ENCODE data around the gene PAK1. TPM values are rescaled to one million over a fixed set of nuclear protein-coding genes. Genes with fewer than 3 reads are reported as not detected.

PAK1 gene
- total and polyA plus RNA-seq, 2 of the 4 experiments (the other 2 are of a cell fraction): 34.3 to 60.6 TPM

DNA sequence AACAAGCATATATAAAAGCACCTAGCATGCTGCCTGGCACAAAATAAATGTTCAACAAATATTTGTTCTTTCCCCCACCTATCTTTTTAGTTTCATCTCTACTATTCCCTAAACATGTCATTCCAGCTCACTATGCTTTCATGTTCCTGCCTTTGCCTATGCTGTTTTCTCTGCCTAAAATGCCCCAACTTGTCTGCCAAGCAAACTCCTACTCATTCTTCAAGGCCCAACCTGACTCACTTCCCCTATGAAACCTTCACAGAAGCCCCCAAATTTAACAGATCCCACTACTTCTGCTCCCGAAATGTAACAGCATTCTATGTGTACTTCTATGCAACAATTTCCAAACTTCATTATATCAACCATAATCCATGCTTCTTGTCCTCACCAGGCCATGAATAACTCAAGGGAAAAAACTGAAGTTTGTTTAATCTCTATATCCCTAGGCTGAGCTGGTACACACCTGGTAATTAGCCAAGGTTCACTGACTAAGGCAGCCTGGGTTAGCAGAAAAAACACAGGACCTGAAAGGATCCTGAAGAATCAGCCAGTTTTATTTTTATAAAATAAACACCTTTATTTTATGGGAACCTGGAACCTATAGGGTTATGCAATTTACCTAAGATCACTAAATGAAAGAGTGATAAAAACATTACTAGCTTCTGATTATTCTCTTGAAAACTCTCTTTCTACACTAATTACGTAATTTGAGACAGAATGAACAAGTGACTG lies 72.2 kb downstream of the PAK1 start:
- no peak overlapping the region for H2AK9ac ChIP-seq (replicated peaks; ENCODE audit: low read depth, low read length, poor library complexity)
- H4K5ac ChIP-seq (ENCODE audit: low read depth, low read length): no peak overlapping the region
- no peak overlapping the region for H3K56ac ChIP-seq (ENCODE audit: extremely low read depth, insufficient read depth, low read length)
- in situ Hi-C loops (cut with MboI; ENCODE audit: low sequenced_read_pairs): no loop called here
- WGBS, 2 experiments (ENCODE audit: extremely low coverage in 2 of 2, insufficient read length in 1 of 2): 100% methylated on average over 1 of the region's 2 CpGs; no CpG with 5 or more reads in 1 of the 2 experiments
- no peak overlapping the region for H4K91ac ChIP-seq (ENCODE audit: insufficient read depth, low read depth, low read length)
- H3K27me3 ChIP-seq (ENCODE audit: control insufficient read depth, insufficient read depth, low read length): no peaks in the 10 kb centered on the region
- H3K27ac ChIP-seq (ENCODE audit: insufficient read depth, low read length): no peak overlapping the region
- intact Hi-C loops (cut with micrococcal nuclease): no loop called here
- BruUV-seq (replicated peaks): no TSS peak
- H3K4me2 ChIP-seq (ENCODE audit: low read depth, low read length): no peak overlapping the region
- no peaks in the 10 kb centered on the region for H3K36me3 ChIP-seq (ENCODE audit: control insufficient read depth, insufficient read depth, low read length)
- peaks cover 41 to 64% of the 10 kb centered on the region in 2 experiments; a peak in 3 of 4 replicates for H3K79me1 ChIP-seq (ENCODE audit: low read depth in 1 of 2, low read length in 2 of 2)
- peaks cover 4% of the 10 kb centered on the region; the same call in 1 of the 2 replicates for H3K9me1 ChIP-seq (ENCODE audit: insufficient read depth, low read length)
- no peak overlapping the region for H4K8ac ChIP-seq (ENCODE audit: low read depth in 2 of 2, low read length in 2 of 2)
- H3K9me3 ChIP-seq (ENCODE audit: control insufficient read depth, insufficient read depth, low read length): no peaks in the 10 kb centered on the region
- ATAC-seq (ENCODE audit: low read depth) (no peak), DNase-seq (no peak)
- H2BK5ac ChIP-seq (ENCODE audit: low read depth, low read length, poor library complexity, severe bottlenecking): no peak overlapping the region
- H3K18ac ChIP-seq (ENCODE audit: low read depth, low read length): no peak overlapping the region
- H2BK120ac ChIP-seq (ENCODE audit: low read depth, low read length): no peak overlapping the region
- no peak overlapping the region for H2AK5ac ChIP-seq (ENCODE audit: low read depth, low read length)
- H2AFZ ChIP-seq (replicated peaks; ENCODE audit: low read length, poor library complexity): no peak overlapping the region
- H3K4me1 ChIP-seq (ENCODE audit: control insufficient read depth, insufficient read depth, low read length): no peaks in the 10 kb centered on the region
- H4K20me1 ChIP-seq (ENCODE audit: insufficient read depth, low read length): peaks cover 3% of the 10 kb centered on the region; the same call in 1 of the 2 replicates
- no peak overlapping the region for H3K4ac ChIP-seq (ENCODE audit: low read depth, low read length)
- no peak overlapping the region for H3K14ac ChIP-seq (replicated peaks; ENCODE audit: low read depth, low read length)
- ChIA-PET CTCF (interaction anchor here (0.7 kb wide), 1 partner anchor 18 kb away, joined by 3 read pairs; no protein-coding TSS in a partner anchor), POLR2A (ENCODE audit: unreplicated experiment) (no interaction called here)
- dilution Hi-C loops (cut with HindIII; ENCODE audit: low sequenced_read_pairs, unreplicated experiment): no loop called here
- H3K9ac ChIP-seq (ENCODE audit: low read depth, low read length): no peak overlapping the region
- H3K4me3 ChIP-seq (ENCODE audit: insufficient read depth, low read depth, low read length): no peak overlapping the region
- H3K23ac ChIP-seq (ENCODE audit: low read depth, low read length): no peak overlapping the region
- H2BK20ac ChIP-seq (ENCODE audit: low read depth, low read length): no peak overlapping the region
- no peak overlapping the region for H2BK15ac ChIP-seq (ENCODE audit: low read depth, low read length)
- no peak for TF ChIP-seq RFX5 (IDR thresholded peaks at IDR 0.05; ENCODE audit: low read depth, low read length)
- TF ChIP-seq RAD21 (IDR thresholded peaks at IDR 0.05; ENCODE audit: low read length): no peak
- TF ChIP-seq, protein P1, sequence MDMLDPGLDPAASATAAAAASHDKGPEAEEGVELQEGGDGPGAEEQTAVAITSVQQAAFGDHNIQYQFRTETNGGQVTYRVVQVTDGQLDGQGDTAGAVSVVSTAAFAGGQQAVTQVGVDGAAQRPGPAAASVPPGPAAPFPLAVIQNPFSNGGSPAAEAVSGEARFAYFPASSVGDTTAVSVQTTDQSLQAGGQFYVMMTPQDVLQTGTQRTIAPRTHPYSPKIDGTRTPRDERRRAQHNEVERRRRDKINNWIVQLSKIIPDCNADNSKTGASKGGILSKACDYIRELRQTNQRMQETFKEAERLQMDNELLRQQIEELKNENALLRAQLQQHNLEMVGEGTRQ (IDR thresholded peaks at IDR 0.05; ENCODE audit: low read depth, low read length): no peak
- TF ChIP-seq, protein P2, sequence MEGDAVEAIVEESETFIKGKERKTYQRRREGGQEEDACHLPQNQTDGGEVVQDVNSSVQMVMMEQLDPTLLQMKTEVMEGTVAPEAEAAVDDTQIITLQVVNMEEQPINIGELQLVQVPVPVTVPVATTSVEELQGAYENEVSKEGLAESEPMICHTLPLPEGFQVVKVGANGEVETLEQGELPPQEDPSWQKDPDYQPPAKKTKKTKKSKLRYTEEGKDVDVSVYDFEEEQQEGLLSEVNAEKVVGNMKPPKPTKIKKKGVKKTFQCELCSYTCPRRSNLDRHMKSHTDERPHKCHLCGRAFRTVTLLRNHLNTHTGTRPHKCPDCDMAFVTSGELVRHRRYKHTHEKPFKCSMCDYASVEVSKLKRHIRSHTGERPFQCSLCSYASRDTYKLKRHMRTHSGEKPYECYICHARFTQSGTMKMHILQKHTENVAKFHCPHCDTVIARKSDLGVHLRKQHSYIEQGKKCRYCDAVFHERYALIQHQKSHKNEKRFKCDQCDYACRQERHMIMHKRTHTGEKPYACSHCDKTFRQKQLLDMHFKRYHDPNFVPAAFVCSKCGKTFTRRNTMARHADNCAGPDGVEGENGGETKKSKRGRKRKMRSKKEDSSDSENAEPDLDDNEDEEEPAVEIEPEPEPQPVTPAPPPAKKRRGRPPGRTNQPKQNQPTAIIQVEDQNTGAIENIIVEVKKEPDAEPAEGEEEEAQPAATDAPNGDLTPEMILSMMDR (conservative IDR thresholded peaks at IDR 0.05; ENCODE audit: low read depth, low read length): no peak
- no peak for TF ChIP-seq SMC3 (IDR thresholded peaks at IDR 0.05; ENCODE audit: low read depth, low read length)
- no peak for TF ChIP-seq FOS (IDR thresholded peaks at IDR 0.05; ENCODE audit: low read depth, low read length)
- TF ChIP-seq MAFK (IDR thresholded peaks at IDR 0.05; ENCODE audit: low read depth, low read length): no peak
- TF ChIP-seq, protein P3, sequence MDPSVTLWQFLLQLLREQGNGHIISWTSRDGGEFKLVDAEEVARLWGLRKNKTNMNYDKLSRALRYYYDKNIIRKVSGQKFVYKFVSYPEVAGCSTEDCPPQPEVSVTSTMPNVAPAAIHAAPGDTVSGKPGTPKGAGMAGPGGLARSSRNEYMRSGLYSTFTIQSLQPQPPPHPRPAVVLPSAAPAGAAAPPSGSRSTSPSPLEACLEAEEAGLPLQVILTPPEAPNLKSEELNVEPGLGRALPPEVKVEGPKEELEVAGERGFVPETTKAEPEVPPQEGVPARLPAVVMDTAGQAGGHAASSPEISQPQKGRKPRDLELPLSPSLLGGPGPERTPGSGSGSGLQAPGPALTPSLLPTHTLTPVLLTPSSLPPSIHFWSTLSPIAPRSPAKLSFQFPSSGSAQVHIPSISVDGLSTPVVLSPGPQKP (IDR thresholded peaks at IDR 0.05; ENCODE audit: borderline replicate concordance, low read depth, low read length): no peak
- TF ChIP-seq BHLHE40 (IDR thresholded peaks at IDR 0.05; ENCODE audit: low read depth, low read length): no peak
- no peak for TF ChIP-seq MXI1 (IDR thresholded peaks at IDR 0.05; ENCODE audit: borderline replicate concordance, low read depth, low read length)
- no peak for TF ChIP-seq NFE2L2 (IDR thresholded peaks at IDR 0.05; ENCODE audit: low read depth, low read length)
- TF ChIP-seq MAZ (IDR thresholded peaks at IDR 0.05; ENCODE audit: borderline replicate concordance, low read depth, low read length): no peak
- no peak for TF ChIP-seq CEBPB (IDR thresholded peaks at IDR 0.05; ENCODE audit: low read depth, low read length)
- no peak for TF ChIP-seq RCOR1 (IDR thresholded peaks at IDR 0.05; ENCODE audit: insufficient replicate concordance, low read length)
- TF ChIP-seq POLR2A (IDR thresholded peaks at IDR 0.05; ENCODE audit: low read depth, low read length): no peak

Measured in IMR-90 (cell line).